IPS-20b (cell line): Measurements from ENCODE around the gene MYADML2.
A peak's percentile ranks its signal among the peaks of the same experiment; 100 is the strongest.

Experiments used
- H3K27ac ChIP-seq: one replicate; pipeline ENCODE4 v1.5.1; 2013; ENCODE audit warnings: low read length
- H3K27me3 ChIP-seq: 2 replicates; pipeline ENCODE4 v1.6.1; 2013; ENCODE audit warnings: mild to moderate bottlenecking, low read length, inconsistent platforms; ENCODE audit not compliant: insufficient read depth
- H3K36me3 ChIP-seq: 2 replicates; pipeline ENCODE4 v1.6.1; 2013; ENCODE audit warnings: low read depth, mild to moderate bottlenecking, inconsistent platforms, low read length, moderate library complexity; ENCODE audit not compliant: insufficient read depth
- H3K4me1 ChIP-seq: 2 replicates; pipeline ENCODE4 v1.6.1; 2013; ENCODE audit warnings: mild to moderate bottlenecking, control low read depth, inconsistent platforms, low read length, moderate library complexity; ENCODE audit not compliant: insufficient read depth
- H3K4me3 ChIP-seq: 2 replicates; pipeline ENCODE4 v1.5.1; 2013; ENCODE audit warnings: mild to moderate bottlenecking, low read length, inconsistent platforms
- H3K9ac ChIP-seq: 2 replicates; pipeline ENCODE4 v1.6.1; 2013; ENCODE audit warnings: low read depth, mild to moderate bottlenecking, inconsistent platforms, low read length, moderate library complexity
- H3K9me3 ChIP-seq: 2 replicates; pipeline ENCODE4 v1.6.1; 2013; ENCODE audit warnings: mild to moderate bottlenecking, low read depth, low read length, inconsistent platforms; ENCODE audit not compliant: insufficient read depth

The MYADML2 gene

DNA sequence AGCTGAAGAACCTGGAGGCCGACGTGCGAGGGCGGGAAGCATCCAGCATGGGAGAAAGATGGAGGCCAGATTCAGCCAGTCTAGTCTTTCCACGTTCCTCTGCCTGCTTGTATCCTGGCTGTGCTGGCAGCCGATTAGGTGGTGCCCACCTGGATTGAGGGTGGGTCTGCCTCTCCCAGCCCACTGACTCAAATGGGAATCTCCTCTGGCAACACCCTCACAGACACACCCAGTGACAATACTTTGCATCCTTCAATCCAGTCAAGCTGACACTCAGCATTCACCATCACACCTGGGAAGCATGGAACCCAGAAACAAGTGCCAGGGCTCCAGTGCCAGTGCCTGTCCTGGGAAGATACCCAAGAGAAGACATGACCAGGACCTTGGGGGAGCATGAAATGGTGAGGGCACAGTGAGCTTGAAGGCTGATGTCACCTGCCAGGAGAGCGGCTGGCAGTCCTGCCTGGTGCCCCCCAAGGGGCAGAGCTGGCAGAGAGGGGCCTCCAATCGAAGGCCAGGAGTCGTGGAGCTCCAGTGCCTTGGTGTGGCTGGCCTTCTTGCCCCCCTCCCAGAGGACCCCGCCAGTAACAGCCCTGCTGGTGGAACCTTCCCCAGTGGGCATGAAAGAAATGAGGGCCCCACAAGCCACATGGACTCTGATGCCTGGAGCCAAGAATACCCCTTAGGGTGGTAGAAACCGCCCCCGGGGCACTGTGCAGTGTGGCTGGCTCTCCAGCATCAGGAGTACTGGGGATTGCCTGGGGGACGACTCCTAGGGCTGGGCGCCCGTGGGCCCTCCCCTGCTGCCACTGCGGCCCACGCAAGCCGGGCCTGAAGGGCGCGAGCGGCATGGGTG is 45.6 kb downstream of the MYADML2 start:
- no peak overlapping the region for H3K9ac ChIP-seq
- no peak overlapping the region for H3K27ac ChIP-seq
- no peaks in the 10 kb centered on the region for H3K9me3 ChIP-seq
- peaks cover 34% of the 10 kb centered on the region for H3K36me3 ChIP-seq
- H3K27me3 ChIP-seq, result peaks cover 28% of the 10 kb centered on the region
- no peaks in the 10 kb centered on the region for H3K4me1 ChIP-seq
- peak overlapping the region; percentile 39; the same call in 1 of the 2 replicates for H3K4me3 ChIP-seq

DNA sequence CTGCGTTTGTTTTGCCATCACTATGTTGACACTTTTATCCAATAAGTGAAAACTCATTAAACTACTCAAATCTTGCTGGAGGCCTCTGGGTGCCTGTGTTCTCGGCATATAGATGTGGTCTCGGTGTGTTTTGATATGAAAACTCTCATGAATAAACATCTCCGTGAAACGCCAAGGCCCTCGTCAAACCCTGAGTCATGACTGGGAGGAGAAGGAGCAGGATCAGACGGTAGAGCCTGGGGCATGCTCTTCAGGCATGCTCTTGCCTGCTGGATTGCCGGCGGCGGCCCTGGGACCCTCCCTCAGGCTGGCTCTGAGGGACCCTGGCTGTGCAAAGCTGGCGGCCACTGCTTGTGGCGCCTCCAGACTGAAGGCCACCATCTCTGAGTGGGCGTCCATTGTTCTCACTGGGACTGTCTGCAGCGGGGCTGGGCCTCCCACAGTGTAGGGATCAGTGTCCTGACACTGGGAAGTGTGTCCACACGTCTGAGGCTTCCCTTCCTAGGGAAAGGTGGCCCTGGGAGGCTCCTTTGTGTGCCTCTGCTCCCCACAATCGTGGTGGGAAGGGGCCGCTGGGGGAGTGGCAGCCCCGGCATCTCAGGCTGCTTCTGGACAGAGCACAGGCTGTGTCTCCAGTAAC is 46.7 kb downstream of the MYADML2 start:
- no peak overlapping the region for H3K9ac ChIP-seq
- H3K4me1 ChIP-seq, result no peaks in the 10 kb centered on the region

GRCh38 chr17:81899514-81900166 is 47.4 kb downstream of the MYADML2 start:
- no peaks in the 10 kb centered on the region for H3K9me3 ChIP-seq
- peaks cover 46% of the 10 kb centered on the region for H3K36me3 ChIP-seq
- H3K9ac ChIP-seq, result no peak overlapping the region
- H3K4me1 ChIP-seq, result no peaks in the 10 kb centered on the region
- H3K27ac ChIP-seq, result no peak overlapping the region
- peaks cover 28% of the 10 kb centered on the region for H3K27me3 ChIP-seq
- no peak overlapping the region for H3K4me3 ChIP-seq

More for the DNA sequence above, 46.7 kb downstream of the MYADML2 start:
- peaks cover 28% of the 10 kb centered on the region for H3K27me3 ChIP-seq
- no peak overlapping the region for H3K27ac ChIP-seq
- H3K4me3 ChIP-seq, result no peak overlapping the region
- no peaks in the 10 kb centered on the region for H3K9me3 ChIP-seq
- peaks cover 41% of the 10 kb centered on the region for H3K36me3 ChIP-seq

- H3K9ac ChIP-seq, result no peak overlapping the region
- H3K36me3 ChIP-seq, result peaks cover 51% of the 10 kb centered on the region
These were observed 48.1 kb downstream of the MYADML2 start for GRCh38 chr17:81898885-81899284.

DNA sequence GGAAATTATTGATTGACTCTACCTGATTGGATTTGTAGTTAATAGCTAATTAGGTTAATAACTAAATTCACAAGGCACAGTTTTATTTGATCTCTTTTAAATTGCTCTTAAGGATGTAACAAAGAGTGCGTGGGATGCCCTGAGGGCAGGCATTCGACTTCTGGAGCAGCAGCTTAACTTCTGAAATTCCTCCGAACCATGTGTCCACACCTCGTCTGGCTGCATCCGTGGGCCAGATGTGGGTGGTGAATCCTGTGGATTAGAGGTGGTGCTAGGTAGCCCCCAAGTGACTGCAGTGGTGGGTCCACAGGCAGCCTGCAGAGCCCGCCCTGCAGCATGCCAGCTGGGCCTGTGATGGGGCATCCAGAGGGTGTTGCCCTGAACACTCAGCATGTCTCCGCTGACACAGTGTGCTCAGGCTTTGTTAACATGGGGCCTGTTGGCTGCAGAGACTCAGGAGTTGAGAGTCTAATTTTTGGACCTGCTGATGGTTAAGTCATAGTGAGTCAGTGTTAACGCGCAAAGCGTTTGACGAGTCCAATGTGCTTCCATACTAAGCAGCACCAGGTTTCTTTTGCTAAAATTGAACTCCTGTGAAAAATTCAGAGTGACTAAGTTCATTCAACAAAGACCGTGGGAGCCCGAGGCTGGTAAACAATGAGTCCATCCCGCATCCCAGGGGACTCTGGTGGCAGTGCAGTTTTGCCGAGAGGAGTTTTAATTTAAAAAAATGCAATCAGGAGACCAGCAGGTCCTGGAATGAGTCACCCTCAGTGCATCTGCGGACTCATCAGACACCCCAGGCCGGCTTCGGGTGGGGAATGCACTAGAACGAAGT is 48.8 kb downstream of the MYADML2 start:
- H3K36me3 ChIP-seq, result peaks cover 51% of the 10 kb centered on the region
- peaks cover 28% of the 10 kb centered on the region for H3K27me3 ChIP-seq
- no peaks in the 10 kb centered on the region for H3K4me1 ChIP-seq
- no peaks in the 10 kb centered on the region for H3K9me3 ChIP-seq
- no peak overlapping the region for H3K4me3 ChIP-seq
- no peak overlapping the region for H3K9ac ChIP-seq
- no peak overlapping the region for H3K27ac ChIP-seq

More at GRCh38 chr17:81898885-81899284, 48.1 kb downstream of the MYADML2 start:
- Histone ChIP-seq H3K9me3 (no peaks in the 10 kb centered on the region), H3K27ac (no peak overlapping the region), H3K4me3 (no peak overlapping the region), H3K4me1 (no peaks in the 10 kb centered on the region), H3K27me3 (peaks cover 28% of the 10 kb centered on the region)

DNA sequence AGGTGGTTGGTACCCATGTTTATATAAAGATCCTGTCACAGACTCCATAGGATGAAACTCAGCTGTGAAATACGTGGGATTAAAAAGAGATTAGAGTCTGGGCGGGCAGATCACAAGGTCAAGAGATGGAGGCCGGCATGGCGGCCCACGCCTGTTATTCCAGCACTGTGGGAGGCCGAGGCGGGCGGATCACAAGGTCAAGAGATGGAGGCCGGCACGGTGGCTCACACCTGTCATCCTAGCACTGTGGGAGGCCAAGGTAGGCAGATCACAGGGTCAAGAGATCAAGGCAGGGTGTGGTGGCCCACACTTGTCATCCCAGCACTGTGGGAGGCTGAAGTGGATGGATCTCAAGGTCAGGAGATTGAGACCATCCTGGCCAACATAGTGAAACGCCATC is 51.6 kb downstream of the MYADML2 start:
- Histone ChIP-seq H3K4me1 (no peaks in the 10 kb centered on the region), H3K4me3 (no peak overlapping the region), H3K27ac (no peak overlapping the region), H3K9me3 (no peaks in the 10 kb centered on the region), H3K9ac (no peak overlapping the region), H3K36me3 (peaks cover 54% of the 10 kb centered on the region), H3K27me3 (peaks cover 1% of the 10 kb centered on the region; the same call in 1 of the 2 replicates)

DNA sequence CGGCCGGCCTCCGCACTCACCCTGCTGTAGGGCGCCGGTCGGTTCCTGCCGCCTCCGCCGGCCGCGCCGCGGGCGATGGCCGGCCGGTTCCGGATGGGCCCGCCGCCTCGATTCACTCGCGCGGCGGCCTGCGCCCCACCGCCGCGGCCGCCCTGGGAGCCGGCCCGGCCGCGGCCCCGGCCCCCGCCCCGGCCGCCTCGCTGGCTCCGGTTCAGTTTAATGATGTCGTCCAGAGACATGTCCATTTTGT is 55.8 kb downstream of the MYADML2 start:
- H3K27me3 ChIP-seq, result no peaks in the 10 kb centered on the region
- H3K4me3 ChIP-seq, result peak overlapping the region; percentile 93; the same call in 1 of the 2 replicates
- no peak overlapping the region for H3K27ac ChIP-seq
- H3K36me3 ChIP-seq, result peaks cover 60% of the 10 kb centered on the region
- H3K4me1 ChIP-seq, result peaks cover 5% of the 10 kb centered on the region; the same call in 1 of the 2 replicates
- no peaks in the 10 kb centered on the region for H3K9me3 ChIP-seq
- peak overlapping the region; percentile 96; the same call in 1 of the 2 replicates for H3K9ac ChIP-seq

- Histone ChIP-seq H3K4me3 (peak overlapping the region; percentile 93), H3K36me3 (peaks cover 63% of the 10 kb centered on the region), H3K27me3 (no peaks in the 10 kb centered on the region), H3K4me1 (peaks cover 5% of the 10 kb centered on the region; the same call in 1 of the 2 replicates), H3K27ac (peak overlapping the region; percentile 36), H3K9ac (peak overlapping the region; percentile 96), H3K9me3 (no peaks in the 10 kb centered on the region)
These were observed 56.4 kb downstream of the MYADML2 start for GRCh38 chr17:81890447-81891302.
